ENCODE results near the gene ALDH2. TPM values are rescaled to one million over a fixed set of nuclear protein-coding genes. Genes with fewer than 3 reads are reported as not detected.

The ALDH2 gene
- total and polyA plus RNA-seq, 9 of the 15 experiments (the other 6 are each of a cell fraction or from before 2014, with no cell fraction given), result 1.9 to 22.5 (median 12.2) TPM

DNA sequence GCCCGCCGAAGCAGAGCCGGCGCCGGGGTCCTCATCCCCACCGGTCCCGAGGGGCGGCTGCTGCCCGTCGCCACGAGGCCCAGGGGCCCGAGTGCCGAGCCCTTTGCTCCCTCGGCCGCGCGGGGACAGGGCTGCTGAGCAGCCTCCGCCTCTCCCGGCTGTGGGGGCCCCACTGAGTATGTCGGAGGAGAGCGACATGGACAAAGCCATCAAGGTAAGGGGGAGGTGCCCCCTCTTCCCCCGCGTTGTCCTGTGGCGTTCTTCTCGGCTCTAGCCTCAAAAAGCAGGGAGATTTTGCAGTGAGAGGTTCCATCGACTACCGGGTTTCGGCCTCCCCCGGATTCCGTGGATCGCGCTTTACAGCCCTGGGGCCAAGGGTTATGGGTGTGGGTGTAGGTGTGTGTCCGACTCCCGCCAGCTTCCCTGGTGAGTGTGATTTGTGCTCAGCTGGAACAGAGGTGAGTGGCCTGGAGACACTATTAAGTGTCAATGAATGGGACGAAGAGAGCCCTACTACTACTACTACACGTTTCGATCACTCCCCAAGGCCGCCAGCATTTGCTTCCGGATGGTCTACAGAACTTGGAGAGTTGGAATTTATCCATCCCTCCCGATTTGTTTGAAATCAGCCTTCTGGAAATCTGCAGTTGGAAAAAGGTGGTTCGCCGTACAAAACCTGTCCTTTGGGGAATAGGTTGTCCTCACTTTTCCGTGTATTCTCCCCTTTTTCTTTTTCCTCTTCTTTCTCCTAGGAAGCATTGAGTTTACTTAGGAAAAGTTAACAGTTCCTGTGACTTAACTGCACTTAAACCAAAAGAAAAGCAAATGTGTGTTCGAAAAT lies 76.0 kb downstream of the ALDH2 start (continued):
- TF ChIP-seq, protein P1, sequence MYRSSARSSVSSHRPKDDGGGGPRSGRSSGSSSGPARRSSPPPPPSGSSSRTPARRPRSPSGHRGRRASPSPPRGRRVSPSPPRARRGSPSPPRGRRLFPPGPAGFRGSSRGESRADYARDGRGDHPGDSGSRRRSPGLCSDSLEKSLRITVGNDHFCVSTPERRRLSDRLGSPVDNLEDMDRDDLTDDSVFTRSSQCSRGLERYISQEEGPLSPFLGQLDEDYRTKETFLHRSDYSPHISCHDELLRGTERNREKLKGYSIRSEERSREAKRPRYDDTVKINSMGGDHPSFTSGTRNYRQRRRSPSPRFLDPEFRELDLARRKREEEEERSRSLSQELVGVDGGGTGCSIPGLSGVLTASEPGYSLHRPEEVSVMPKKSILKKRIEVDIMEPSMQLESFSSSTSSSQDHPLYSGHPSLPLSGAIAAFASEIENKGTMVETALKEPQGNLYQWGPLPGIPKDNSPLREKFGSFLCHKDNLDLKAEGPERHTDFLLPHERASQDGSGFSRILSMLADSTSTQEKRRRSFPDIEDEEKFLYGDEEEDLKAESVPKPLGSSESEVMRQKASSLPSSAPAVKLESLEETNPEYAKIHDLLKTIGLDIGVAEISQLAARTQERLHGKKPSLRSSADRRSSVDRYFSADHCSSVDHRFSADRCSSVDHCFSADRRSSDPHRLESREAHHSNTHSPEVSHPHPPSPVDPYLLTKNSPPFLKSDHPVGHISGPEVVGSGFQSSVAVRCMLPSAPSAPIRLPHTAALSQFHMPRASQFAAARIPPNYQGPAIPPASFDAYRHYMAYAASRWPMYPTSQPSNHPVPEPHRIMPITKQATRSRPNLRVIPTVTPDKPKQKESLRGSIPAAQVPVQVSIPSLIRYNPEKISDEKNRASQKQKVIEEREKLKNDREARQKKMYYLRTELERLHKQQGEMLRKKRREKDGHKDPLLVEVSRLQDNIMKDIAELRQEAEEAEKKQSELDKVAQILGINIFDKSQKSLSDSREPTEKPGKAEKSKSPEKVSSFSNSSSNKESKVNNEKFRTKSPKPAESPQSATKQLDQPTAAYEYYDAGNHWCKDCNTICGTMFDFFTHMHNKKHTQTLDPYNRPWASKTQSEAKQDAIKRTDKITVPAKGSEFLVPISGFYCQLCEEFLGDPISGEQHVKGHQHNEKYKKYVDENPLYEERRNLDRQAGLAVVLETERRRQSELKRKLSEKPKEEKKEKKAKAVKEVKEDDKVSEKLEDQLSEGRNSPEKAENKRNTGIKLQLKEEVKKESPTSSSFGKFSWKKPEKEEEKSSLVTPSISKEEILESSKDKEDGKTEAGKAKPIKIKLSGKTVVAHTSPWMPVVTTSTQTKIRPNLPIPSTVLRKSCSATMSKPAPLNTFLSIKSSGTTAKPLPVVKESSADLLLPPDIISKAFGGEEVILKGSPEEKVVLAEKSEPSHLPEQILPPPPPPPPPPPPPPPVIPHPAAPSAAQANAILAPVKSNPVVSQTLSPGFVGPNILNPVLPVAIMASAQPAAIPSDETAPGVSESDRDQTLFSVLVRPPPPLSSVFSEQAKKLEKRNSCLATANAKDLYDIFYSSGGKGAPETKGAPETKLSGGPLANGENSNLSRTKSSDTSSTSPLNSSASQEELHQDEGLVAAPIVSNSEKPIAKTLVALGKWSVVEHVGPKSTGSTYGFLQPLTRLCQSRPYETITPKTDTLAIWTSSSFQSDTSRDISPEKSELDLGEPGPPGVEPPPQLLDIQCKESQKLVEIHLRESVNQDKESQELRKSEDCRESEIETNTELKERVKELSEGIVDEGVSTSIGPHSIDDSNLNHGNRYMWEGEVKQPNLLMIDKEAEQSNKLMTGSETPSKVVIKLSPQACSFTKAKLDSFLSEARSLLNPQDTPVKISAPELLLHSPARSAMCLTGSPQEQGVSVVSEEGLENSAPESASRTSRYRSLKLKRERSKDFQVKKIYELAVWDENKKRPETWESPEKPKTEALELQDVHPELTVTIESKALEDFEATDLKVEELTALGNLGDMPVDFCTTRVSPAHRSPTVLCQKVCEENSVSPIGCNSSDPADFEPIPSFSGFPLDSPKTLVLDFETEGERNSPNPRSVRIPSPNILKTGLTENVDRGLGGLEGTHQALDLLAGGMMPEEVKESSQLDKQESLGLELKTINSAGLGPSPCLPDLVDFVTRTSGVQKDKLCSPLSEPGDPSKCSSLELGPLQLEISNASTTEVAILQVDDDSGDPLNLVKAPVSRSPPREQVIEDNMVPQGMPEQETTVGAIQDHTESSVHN (IDR thresholded peaks at IDR 0.05; ENCODE audit: borderline replicate concordance in 1 of 2, low read depth in 1 of 2), result no peak
- TF ChIP-seq, protein P2, sequence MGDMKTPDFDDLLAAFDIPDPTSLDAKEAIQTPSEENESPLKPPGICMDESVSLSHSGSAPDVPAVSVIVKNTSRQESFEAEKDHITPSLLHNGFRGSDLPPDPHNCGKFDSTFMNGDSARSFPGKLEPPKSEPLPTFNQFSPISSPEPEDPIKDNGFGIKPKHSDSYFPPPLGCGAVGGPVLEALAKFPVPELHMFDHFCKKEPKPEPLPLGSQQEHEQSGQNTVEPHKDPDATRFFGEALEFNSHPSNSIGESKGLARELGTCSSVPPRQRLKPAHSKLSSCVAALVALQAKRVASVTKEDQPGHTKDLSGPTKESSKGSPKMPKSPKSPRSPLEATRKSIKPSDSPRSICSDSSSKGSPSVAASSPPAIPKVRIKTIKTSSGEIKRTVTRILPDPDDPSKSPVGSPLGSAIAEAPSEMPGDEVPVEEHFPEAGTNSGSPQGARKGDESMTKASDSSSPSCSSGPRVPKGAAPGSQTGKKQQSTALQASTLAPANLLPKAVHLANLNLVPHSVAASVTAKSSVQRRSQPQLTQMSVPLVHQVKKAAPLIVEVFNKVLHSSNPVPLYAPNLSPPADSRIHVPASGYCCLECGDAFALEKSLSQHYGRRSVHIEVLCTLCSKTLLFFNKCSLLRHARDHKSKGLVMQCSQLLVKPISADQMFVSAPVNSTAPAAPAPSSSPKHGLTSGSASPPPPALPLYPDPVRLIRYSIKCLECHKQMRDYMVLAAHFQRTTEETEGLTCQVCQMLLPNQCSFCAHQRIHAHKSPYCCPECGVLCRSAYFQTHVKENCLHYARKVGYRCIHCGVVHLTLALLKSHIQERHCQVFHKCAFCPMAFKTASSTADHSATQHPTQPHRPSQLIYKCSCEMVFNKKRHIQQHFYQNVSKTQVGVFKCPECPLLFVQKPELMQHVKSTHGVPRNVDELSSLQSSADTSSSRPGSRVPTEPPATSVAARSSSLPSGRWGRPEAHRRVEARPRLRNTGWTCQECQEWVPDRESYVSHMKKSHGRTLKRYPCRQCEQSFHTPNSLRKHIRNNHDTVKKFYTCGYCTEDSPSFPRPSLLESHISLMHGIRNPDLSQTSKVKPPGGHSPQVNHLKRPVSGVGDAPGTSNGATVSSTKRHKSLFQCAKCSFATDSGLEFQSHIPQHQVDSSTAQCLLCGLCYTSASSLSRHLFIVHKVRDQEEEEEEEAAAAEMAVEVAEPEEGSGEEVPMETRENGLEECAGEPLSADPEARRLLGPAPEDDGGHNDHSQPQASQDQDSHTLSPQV (IDR thresholded peaks at IDR 0.05), result no peak
- no peak for TF ChIP-seq EP300 (IDR thresholded peaks at IDR 0.05; ENCODE audit: low read length)
- no peak for TF ChIP-seq RHOXF2B (CRISPR knock-in tag; conservative IDR thresholded peaks at IDR 0.05)
- TF ChIP-seq ZNF445 (CRISPR knock-in tag; IDR thresholded peaks at IDR 0.05; ENCODE audit: low read depth), result no peak
- 0 out of 2 replicates have a peak, but pooled peaks have one; percentile 21 for TF ChIP-seq SRSF3 (IDR thresholded peaks at IDR 0.05; ENCODE audit: insufficient read depth, low read length)
- TF ChIP-seq, protein P3, sequence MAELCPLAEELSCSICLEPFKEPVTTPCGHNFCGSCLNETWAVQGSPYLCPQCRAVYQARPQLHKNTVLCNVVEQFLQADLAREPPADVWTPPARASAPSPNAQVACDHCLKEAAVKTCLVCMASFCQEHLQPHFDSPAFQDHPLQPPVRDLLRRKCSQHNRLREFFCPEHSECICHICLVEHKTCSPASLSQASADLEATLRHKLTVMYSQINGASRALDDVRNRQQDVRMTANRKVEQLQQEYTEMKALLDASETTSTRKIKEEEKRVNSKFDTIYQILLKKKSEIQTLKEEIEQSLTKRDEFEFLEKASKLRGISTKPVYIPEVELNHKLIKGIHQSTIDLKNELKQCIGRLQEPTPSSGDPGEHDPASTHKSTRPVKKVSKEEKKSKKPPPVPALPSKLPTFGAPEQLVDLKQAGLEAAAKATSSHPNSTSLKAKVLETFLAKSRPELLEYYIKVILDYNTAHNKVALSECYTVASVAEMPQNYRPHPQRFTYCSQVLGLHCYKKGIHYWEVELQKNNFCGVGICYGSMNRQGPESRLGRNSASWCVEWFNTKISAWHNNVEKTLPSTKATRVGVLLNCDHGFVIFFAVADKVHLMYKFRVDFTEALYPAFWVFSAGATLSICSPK (IDR thresholded peaks at IDR 0.05; ENCODE audit: borderline replicate concordance), result 0 out of 2 replicates have a peak, but pooled peaks have one; percentile 12
- TF ChIP-seq, protein P4, sequence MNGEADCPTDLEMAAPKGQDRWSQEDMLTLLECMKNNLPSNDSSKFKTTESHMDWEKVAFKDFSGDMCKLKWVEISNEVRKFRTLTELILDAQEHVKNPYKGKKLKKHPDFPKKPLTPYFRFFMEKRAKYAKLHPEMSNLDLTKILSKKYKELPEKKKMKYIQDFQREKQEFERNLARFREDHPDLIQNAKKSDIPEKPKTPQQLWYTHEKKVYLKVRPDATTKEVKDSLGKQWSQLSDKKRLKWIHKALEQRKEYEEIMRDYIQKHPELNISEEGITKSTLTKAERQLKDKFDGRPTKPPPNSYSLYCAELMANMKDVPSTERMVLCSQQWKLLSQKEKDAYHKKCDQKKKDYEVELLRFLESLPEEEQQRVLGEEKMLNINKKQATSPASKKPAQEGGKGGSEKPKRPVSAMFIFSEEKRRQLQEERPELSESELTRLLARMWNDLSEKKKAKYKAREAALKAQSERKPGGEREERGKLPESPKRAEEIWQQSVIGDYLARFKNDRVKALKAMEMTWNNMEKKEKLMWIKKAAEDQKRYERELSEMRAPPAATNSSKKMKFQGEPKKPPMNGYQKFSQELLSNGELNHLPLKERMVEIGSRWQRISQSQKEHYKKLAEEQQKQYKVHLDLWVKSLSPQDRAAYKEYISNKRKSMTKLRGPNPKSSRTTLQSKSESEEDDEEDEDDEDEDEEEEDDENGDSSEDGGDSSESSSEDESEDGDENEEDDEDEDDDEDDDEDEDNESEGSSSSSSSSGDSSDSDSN (IDR thresholded peaks at IDR 0.05; ENCODE audit: borderline replicate concordance in 1 of 2, low read depth in 2 of 2, low read length in 2 of 2), result peak in 1 of 2 experiments; percentile 16; a peak in 1 of 4 replicates

Data from K562 (cell line).